HepG2 (cell line): ENCODE results near the gene MGMT. TPM values are rescaled to one million over a fixed set of nuclear protein-coding genes. Genes with fewer than 3 reads are reported as not detected.

ENCODE experiments used
- EED ChIP-seq: sonication (generic); formaldehyde crosslinking; IDR thresholded peaks from 2 replicates; pipeline ENCODE4 v1.5.0; 2020; ENCODE audit warnings: mild to moderate bottlenecking, missing genetic modification reagents
- GABPA ChIP-seq, 2 experiments: IDR thresholded peaks; 2 replicates each; pipeline ENCODE4 v1.6.1; 2011 to 2016; ENCODE audit warnings: low read depth in 2 of 2, low read length in 1 of 2, missing biosample characterization in 1 of 2, missing genetic modification characterization in 1 of 2
- GATAD1 ChIP-seq: IDR thresholded peaks from 2 replicates; pipeline ENCODE4 v1.6.1; 2016; ENCODE audit warnings: missing genetic modification reagents, missing compliant biosample characterization
- HMG20A ChIP-seq: IDR thresholded peaks from 2 replicates; pipeline ENCODE4 v1.6.1; 2016; ENCODE audit warnings: borderline replicate concordance
- JDP2 ChIP-seq: sonication (generic); formaldehyde crosslinking; IDR thresholded peaks from 2 replicates; pipeline ENCODE4 v1.8.1; 2022; ENCODE audit warnings: missing genetic modification reagents, borderline replicate concordance
- NFAT5 ChIP-seq: sonication (generic); formaldehyde crosslinking; IDR thresholded peaks from 2 replicates; pipeline ENCODE4 v1.4.0; 2020; ENCODE audit warnings: missing genetic modification reagents
- PHF21A ChIP-seq: sonication (generic); formaldehyde crosslinking; IDR thresholded peaks from 2 replicates; pipeline ENCODE4 v1.5.0; 2020; ENCODE audit warnings: mild to moderate bottlenecking, missing genetic modification reagents
- RBFOX2 ChIP-seq: fragments of 200-400 bp; formaldehyde crosslinking; IDR thresholded peaks from 2 replicates; pipeline ENCODE4 v1.6.1; 2017; ENCODE audit warnings: low read depth, mild to moderate bottlenecking, low read length
- SMAD1 ChIP-seq: sonication (generic); formaldehyde crosslinking; IDR thresholded peaks from 2 replicates; pipeline ENCODE4 v1.4.0; 2020; ENCODE audit warnings: missing genetic modification reagents, low read depth, mild to moderate bottlenecking, borderline replicate concordance
- ZBTB3 ChIP-seq: sonication (generic); formaldehyde crosslinking; IDR thresholded peaks from 2 replicates; pipeline ENCODE4 v1.4.0; 2020; ENCODE audit warnings: low read depth, mild to moderate bottlenecking, moderate library complexity, missing genetic modification reagents, borderline replicate concordance
- ZFP36L1 ChIP-seq: sonication (generic); formaldehyde crosslinking; IDR thresholded peaks from 2 replicates; pipeline ENCODE4 v1.8.0; 2022; ENCODE audit warnings: mild to moderate bottlenecking, missing genetic modification reagents, moderate library complexity
- ZFP82 ChIP-seq: sonication (generic); formaldehyde crosslinking; IDR thresholded peaks from 2 replicates; pipeline ENCODE4 v1.5.1; 2020; ENCODE audit warnings: mild to moderate bottlenecking, missing genetic modification reagents, borderline replicate concordance
- ZNF30 ChIP-seq: sonication (generic); formaldehyde crosslinking; IDR thresholded peaks from 2 replicates; pipeline ENCODE4 v1.5.0; 2020; ENCODE audit warnings: mild to moderate bottlenecking, missing genetic modification reagents
- ZNF350 ChIP-seq: sonication (generic); formaldehyde crosslinking; IDR thresholded peaks from 2 replicates; pipeline ENCODE4 v1.4.0; 2020; ENCODE audit warnings: mild to moderate bottlenecking, low read depth, missing genetic modification reagents, borderline replicate concordance
- ZNF567 ChIP-seq: sonication (generic); formaldehyde crosslinking; IDR thresholded peaks from 2 replicates; pipeline ENCODE4 v1.8.1; 2023; ENCODE audit warnings: mild to moderate bottlenecking, missing genetic modification reagents, borderline replicate concordance
- ZNF720 ChIP-seq: sonication (generic); formaldehyde crosslinking; IDR thresholded peaks from 2 replicates; pipeline ENCODE4 v1.4.0; 2020; ENCODE audit warnings: missing genetic modification reagents
- polyA plus RNA-seq, 8 experiments: library from polyadenylated mRNA; depleted of rRNA in 3 of 8; stranded (reverse) in 7 of 8; unstranded in 1 of 8; fragments of >200 nt; fragmentation: Illumina TruSeq in 4 of 8; extraction: Trizol in 4 of 8; gene quantifications; 2 replicates each; pipeline versions ENCODE4 v1.2.1 to v1.2.3, GENCODE V29; 2011 to 2016; ENCODE audit warnings: low read depth in 4 of 8, missing spikeins in 1 of 8, mixed read lengths in 1 of 8; ENCODE audit not compliant: insufficient read depth in 1 of 8
- total RNA-seq, 5 experiments: library from RNA; depleted of rRNA; stranded (reverse); fragments of >200 nt; fragmentation: Illumina TruSeq; extraction: Trizol; gene quantifications; 2 replicates each; pipeline ENCODE4 v1.2.3, GENCODE V29; 2016; ENCODE audit warnings: low read depth in 1 of 5
- TF ChIP-seq, protein P1 (sequence below): IDR thresholded peaks from 2 replicates; pipeline ENCODE4 v1.6.1; 2016; ENCODE audit warnings: low read depth
- TF ChIP-seq, protein P2 (sequence below): sonication (generic); formaldehyde crosslinking; IDR thresholded peaks from 2 replicates; pipeline ENCODE4 v1.5.0; 2020; ENCODE audit warnings: missing genetic modification reagents, mild to moderate bottlenecking, borderline replicate concordance

MGMT gene
- total and polyA plus RNA-seq, 2 of the 13 experiments (the other 11 are each of a cell fraction or from before 2014, with no cell fraction given) = 12.0 to 19.5 TPM

- no peak for TF ChIP-seq HMG20A (CRISPR knock-in tag)
- TF ChIP-seq, protein P1, sequence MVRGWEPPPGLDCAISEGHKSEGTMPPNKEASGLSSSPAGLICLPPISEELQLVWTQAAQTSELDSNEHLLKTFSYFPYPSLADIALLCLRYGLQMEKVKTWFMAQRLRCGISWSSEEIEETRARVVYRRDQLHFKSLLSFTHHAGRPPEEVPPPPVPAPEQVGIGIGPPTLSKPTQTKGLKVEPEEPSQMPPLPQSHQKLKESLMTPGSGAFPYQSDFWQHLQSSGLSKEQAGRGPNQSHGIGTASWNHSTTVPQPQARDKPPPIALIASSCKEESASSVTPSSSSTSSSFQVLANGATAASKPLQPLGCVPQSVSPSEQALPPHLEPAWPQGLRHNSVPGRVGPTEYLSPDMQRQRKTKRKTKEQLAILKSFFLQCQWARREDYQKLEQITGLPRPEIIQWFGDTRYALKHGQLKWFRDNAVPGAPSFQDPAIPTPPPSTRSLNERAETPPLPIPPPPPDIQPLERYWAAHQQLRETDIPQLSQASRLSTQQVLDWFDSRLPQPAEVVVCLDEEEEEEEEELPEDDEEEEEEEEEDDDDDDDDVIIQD = 0 out of 2 replicates have a peak, but pooled peaks have one; percentile 19
- TF ChIP-seq JDP2 (CRISPR knock-in tag) = no peak
- TF ChIP-seq SMAD1 (CRISPR knock-in tag) = no peak
- TF ChIP-seq ZFP36L1 (CRISPR knock-in tag) = no peak
- TF ChIP-seq EED (CRISPR knock-in tag) = no peak
- TF ChIP-seq ZNF720 (CRISPR knock-in tag) = no peak
- TF ChIP-seq ZFP82 (CRISPR knock-in tag) = no peak
- TF ChIP-seq NFAT5 (CRISPR knock-in tag) = no peak
- no peak for TF ChIP-seq RBFOX2
- no peak for TF ChIP-seq ZBTB3
- TF ChIP-seq ZNF350 (CRISPR knock-in tag) = no peak
- TF ChIP-seq ZNF567 (CRISPR knock-in tag) = no peak
- no peak for TF ChIP-seq ZNF30
- TF ChIP-seq, protein P2, sequence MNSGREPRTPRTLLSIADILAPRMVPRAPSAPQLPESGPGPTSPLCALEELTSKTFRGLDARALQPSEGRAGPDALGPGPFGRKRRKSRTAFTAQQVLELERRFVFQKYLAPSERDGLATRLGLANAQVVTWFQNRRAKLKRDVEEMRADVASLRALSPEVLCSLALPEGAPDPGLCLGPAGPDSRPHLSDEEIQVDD (CRISPR knock-in tag) = no peak
- no peak for TF ChIP-seq GABPA (IDR thresholded peaks at IDR 0.05; ENCODE audit: low read depth, low read length)
- no peak for TF ChIP-seq GABPA (CRISPR knock-in tag; IDR thresholded peaks at IDR 0.05; ENCODE audit: low read depth)
- no peak for TF ChIP-seq PHF21A
- TF ChIP-seq GATAD1 (CRISPR knock-in tag) = no peak
Observed at GRCh38 chr10:129470103-129470851, 3.2 kb downstream of the MGMT start (continued).
